ENCODE results near the gene COMP.

GRCh38 chr19:18768046-18768771 is 22.9 kb downstream of the COMP start:
- no peak for TF ChIP-seq EZH2 (IDR thresholded peaks at IDR 0.05; ENCODE audit: borderline replicate concordance, insufficient read depth, low read depth, low read length, poor library complexity, severe bottlenecking)
- no peak for TF ChIP-seq CTCF (IDR thresholded peaks at IDR 0.05)

Data from B cell (primary cell).